NCI-H2081 treated with DMSO at 0.1 percent for 48 hours (cell line): ENCODE data around the gene ANKRD31.

ENCODE experiments used
- DNase-seq: peaks from one replicate; lab custom pipeline; 2025; lab: John Stamatoyannopoulos, UW

The ANKRD31 gene

GRCh38 chr5:75059912-75060545 is 176.6 kb downstream of the ANKRD31 start:
- no peak for DNase-seq

- no peak for DNase-seq
Observed at GRCh38 chr5:75058986-75059535, 177.6 kb downstream of the ANKRD31 start.

GRCh38 chr5:75057561-75057960 is 179.1 kb downstream of the ANKRD31 start:
- DNase-seq, result no peak

GRCh38 chr5:75055727-75056144 is 180.9 kb downstream of the ANKRD31 start:
- DNase-seq, result no peak

GRCh38 chr5:75054134-75054930 is 182.3 kb downstream of the ANKRD31 start:
- DNase-seq, result no peak

GRCh38 chr5:75053304-75054133 is 183.2 kb downstream of the ANKRD31 start:
- no peak for DNase-seq

GRCh38 chr5:75053054-75053303 is 183.7 kb downstream of the ANKRD31 start:
- no peak for DNase-seq

GRCh38 chr5:75052192-75053053 is 184.3 kb downstream of the ANKRD31 start, which contains the start of gene GCNT4:
TSS of gene GCNT4 (minus strand) at chr5:75052558. CDS start at chr5:75030037, 22,521 bp downstream.
- DNase-seq, result no peak

- no peak for DNase-seq
Observed at GRCh38 chr5:75051217-75051751, 185.4 kb downstream of the ANKRD31 start.

- DNase-seq, result no peak
Observed at GRCh38 chr5:75050415-75050814, 186.3 kb downstream of the ANKRD31 start.

- DNase-seq, result no peak
Observed at GRCh38 chr5:75049456-75050351, 187.0 kb downstream of the ANKRD31 start.

GRCh38 chr5:75048457-75048953 is 188.2 kb downstream of the ANKRD31 start:
- no peak for DNase-seq

- DNase-seq, result no peak
Observed at GRCh38 chr5:75047356-75047755, 189.3 kb downstream of the ANKRD31 start.

- DNase-seq, result no peak
Observed at GRCh38 chr5:75046366-75047142, 190.1 kb downstream of the ANKRD31 start.

- no peak for DNase-seq
Observed at GRCh38 chr5:75045071-75045470, 191.6 kb downstream of the ANKRD31 start.

- no peak for DNase-seq
Observed at GRCh38 chr5:75044406-75044805, 192.3 kb downstream of the ANKRD31 start.

GRCh38 chr5:75043633-75044264 is 192.9 kb downstream of the ANKRD31 start:
- no peak for DNase-seq

- DNase-seq, result no peak
Observed at GRCh38 chr5:75042522-75042921, 194.2 kb downstream of the ANKRD31 start.

GRCh38 chr5:75040973-75041372 is 195.7 kb downstream of the ANKRD31 start:
- DNase-seq, result no peak
